ENCODE measurements around the gene OR5A1. TPM values are rescaled to one million over a fixed set of nuclear protein-coding genes. Genes with fewer than 3 reads are reported as not detected.

The OR5A1 gene
- total RNA-seq, 1 donor from 2014 or later = 0.02 TPM

DNA sequence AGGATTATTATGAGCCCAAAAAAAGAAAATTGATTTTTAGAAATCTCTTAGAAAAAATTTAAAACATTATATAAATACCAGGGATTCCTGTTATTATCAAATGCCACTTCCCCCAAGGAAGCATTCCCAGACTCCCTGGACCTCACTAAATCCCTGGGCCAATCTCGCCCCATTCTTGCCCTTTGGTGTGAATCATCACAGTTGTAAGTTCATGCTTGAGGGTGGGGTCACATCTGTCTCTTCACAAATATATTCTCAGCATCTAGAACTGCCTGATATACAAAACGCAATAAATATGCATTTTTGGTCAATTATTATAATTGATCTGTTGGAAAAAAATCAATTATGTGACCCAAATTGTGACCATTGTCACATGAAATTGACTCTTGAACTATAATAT, 12.2 kb downstream of the OR5A1 start:
- Histone ChIP-seq H2AFZ (replicated peaks) (no peak overlapping the region), H3K36me3 (no peaks in the 10 kb centered on the region), H3K4me2 (no peak overlapping the region), H4K20me1 (ENCODE audit: low read depth) (no peaks in the 10 kb centered on the region), H3K27me3 (no peaks in the 10 kb centered on the region), H3K9me3 (ENCODE audit: low read depth) (peaks cover 7% of the 10 kb centered on the region), H3K4me3 (no peak overlapping the region), H3K4me1 (no peaks in the 10 kb centered on the region), H3K79me2 (ENCODE audit: low read depth) (no peaks in the 10 kb centered on the region), H3K27ac (no peak overlapping the region), H3K9ac (no peak overlapping the region), H3F3A (ENCODE audit: low read depth) (no peaks in the 10 kb centered on the region)
- Mint-ChIP-seq H3K4me1 (no peaks in the 10 kb centered on the region), H3K36me3 (no peaks in the 10 kb centered on the region), H3K27me3 (ENCODE audit: insufficient read depth, low read depth) (peaks cover 2% of the 10 kb centered on the region), H3K4me3 (no peak overlapping the region), H3K9me3 (peaks cover 15% of the 10 kb centered on the region), H3K27ac (no peak overlapping the region)
- DNase-seq (ENCODE audit: low spot score) = no peak
- TF ChIP-seq, protein P1, sequence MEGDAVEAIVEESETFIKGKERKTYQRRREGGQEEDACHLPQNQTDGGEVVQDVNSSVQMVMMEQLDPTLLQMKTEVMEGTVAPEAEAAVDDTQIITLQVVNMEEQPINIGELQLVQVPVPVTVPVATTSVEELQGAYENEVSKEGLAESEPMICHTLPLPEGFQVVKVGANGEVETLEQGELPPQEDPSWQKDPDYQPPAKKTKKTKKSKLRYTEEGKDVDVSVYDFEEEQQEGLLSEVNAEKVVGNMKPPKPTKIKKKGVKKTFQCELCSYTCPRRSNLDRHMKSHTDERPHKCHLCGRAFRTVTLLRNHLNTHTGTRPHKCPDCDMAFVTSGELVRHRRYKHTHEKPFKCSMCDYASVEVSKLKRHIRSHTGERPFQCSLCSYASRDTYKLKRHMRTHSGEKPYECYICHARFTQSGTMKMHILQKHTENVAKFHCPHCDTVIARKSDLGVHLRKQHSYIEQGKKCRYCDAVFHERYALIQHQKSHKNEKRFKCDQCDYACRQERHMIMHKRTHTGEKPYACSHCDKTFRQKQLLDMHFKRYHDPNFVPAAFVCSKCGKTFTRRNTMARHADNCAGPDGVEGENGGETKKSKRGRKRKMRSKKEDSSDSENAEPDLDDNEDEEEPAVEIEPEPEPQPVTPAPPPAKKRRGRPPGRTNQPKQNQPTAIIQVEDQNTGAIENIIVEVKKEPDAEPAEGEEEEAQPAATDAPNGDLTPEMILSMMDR (IDR thresholded peaks at IDR 0.05) = no peak
- TF ChIP-seq EZH2phosphoT487 (IDR thresholded peaks at IDR 0.05) (no peak), EZH2 (IDR thresholded peaks at IDR 0.05) (no peak)

DNA sequence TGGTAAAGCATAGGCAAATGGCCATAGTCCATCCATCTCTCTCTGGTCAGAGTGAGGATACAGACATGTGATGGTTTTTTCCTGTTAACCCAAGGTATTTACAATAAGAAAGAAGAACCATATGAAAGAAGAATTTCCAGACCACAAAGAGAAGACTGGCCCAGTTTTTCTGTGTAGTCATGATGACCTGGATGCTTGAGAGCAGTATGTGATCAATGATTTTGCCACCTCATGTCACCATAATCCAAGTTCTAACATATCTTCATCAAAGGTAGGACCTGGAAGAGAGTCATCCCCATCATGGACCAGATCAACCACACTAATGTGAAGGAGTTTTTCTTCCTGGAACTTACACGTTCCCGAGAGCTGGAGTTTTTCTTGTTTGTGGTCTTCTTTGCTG, 20.4 kb downstream of the OR5A1 start, which contains the start of gene OR4D6:
Gene OR4D6 (plus strand): TSS at position 301 of the 400 bp plus-strand sequence. CDS start 0 bp downstream, at position 301.
- H3K27me3 ChIP-seq = no peaks in the 10 kb centered on the region
- no peak within 1 kb of the TSS for H3K4me3 ChIP-seq
- H3K9me3 Mint-ChIP-seq = peaks cover 7% of the 10 kb centered on the region
- H4K20me1 ChIP-seq (ENCODE audit: low read depth) = no peaks in the 10 kb centered on the region
- no peaks in the 10 kb centered on the region for H3K9me3 ChIP-seq (ENCODE audit: low read depth)
- no peak within 1 kb of the TSS for H3K9ac ChIP-seq
- H3K36me3 Mint-ChIP-seq = no peaks in the 10 kb centered on the region
- H3K4me1 Mint-ChIP-seq = peaks cover 3% of the 10 kb centered on the region
- H3K36me3 ChIP-seq = no peaks in the 10 kb centered on the region
- H3K27ac ChIP-seq = no peak within 1 kb of the TSS
- H3K4me3 Mint-ChIP-seq = no peak within 1 kb of the TSS
- no peaks in the 10 kb centered on the region for H3K79me2 ChIP-seq (ENCODE audit: low read depth)
- H3K4me1 ChIP-seq = peaks cover 4% of the 10 kb centered on the region
- no peak for TF ChIP-seq EZH2 (IDR thresholded peaks at IDR 0.05)
- TF ChIP-seq, protein P1 (IDR thresholded peaks at IDR 0.05) = no peak
- no peak for TF ChIP-seq EZH2phosphoT487 (IDR thresholded peaks at IDR 0.05)
- H3K4me2 ChIP-seq = no peak within 1 kb of the TSS
- H3K27ac Mint-ChIP-seq = no peak within 1 kb of the TSS
- no peak within 1 kb of the TSS for H2AFZ ChIP-seq (replicated peaks)
- DNase-seq (ENCODE audit: low spot score) = no peak
- no peaks in the 10 kb centered on the region for H3F3A ChIP-seq (ENCODE audit: low read depth)
- H3K27me3 Mint-ChIP-seq (ENCODE audit: insufficient read depth, low read depth) = peaks cover 3% of the 10 kb centered on the region

DNA sequence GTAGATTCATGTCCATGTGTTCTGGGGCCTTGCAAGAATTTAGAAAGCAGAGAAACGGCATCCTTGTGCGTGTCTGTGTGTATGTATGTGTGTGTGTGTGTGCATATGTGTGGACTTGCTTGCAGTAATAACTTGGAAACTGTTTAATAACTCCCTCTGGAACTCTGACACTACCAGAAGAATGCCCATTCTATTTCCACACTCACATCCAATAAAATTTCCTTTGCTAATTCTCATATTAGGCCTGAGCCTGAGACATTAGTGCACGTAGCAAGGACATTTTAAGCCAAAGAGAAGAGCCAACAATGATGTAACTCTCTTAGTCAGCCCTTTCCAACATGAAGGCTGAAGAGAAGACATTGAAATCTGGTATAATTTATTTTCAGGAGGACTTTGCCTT, 23.6 kb downstream of the OR5A1 start:
- Histone ChIP-seq H3F3A (ENCODE audit: low read depth) (no peaks in the 10 kb centered on the region), H3K27ac (no peak overlapping the region), H3K27me3 (no peaks in the 10 kb centered on the region), H3K79me2 (ENCODE audit: low read depth) (no peaks in the 10 kb centered on the region), H3K36me3 (no peaks in the 10 kb centered on the region), H3K9ac (no peak overlapping the region), H3K9me3 (ENCODE audit: low read depth) (no peaks in the 10 kb centered on the region), H2AFZ (replicated peaks) (no peak overlapping the region), H3K4me2 (no peak overlapping the region), H3K4me1 (peaks cover 4% of the 10 kb centered on the region), H3K4me3 (no peak overlapping the region), H4K20me1 (ENCODE audit: low read depth) (no peaks in the 10 kb centered on the region)
- H3K27me3 Mint-ChIP-seq (ENCODE audit: insufficient read depth, low read depth) = peaks cover 2% of the 10 kb centered on the region
- peaks cover 4% of the 10 kb centered on the region for H3K9me3 Mint-ChIP-seq
- no peak for DNase-seq (ENCODE audit: low spot score)
- no peak for TF ChIP-seq EZH2phosphoT487 (IDR thresholded peaks at IDR 0.05)
- TF ChIP-seq, protein P1 (IDR thresholded peaks at IDR 0.05) = no peak
- peaks cover 3% of the 10 kb centered on the region for H3K4me1 Mint-ChIP-seq
- no peak overlapping the region for H3K27ac Mint-ChIP-seq
- no peaks in the 10 kb centered on the region for H3K36me3 Mint-ChIP-seq
- H3K4me3 Mint-ChIP-seq = no peak overlapping the region

All from neural progenitor cell (in vitro differentiated cells).